HFFc6 (cell line): Measurements from ENCODE around the gene DIDO1. TPM values are rescaled to one million over a fixed set of nuclear protein-coding genes. Genes with fewer than 3 reads are reported as not detected.

Experiments used
- DNase-seq: peaks from one replicate; pipeline ENCODE4 v3.0.0-alpha.2; 2018
- H3K27ac Mint-ChIP-seq: 2 replicates; pipeline ENCODE4 v1.8.0; 2020; ENCODE audit warnings: mild to moderate bottlenecking, mixed read lengths
- H3K27me3 Mint-ChIP-seq: 2 replicates; pipeline ENCODE4 v1.8.0; 2021; ENCODE audit warnings: mild to moderate bottlenecking, moderate library complexity, mixed read lengths; ENCODE audit not compliant: insufficient read depth
- H3K36me3 Mint-ChIP-seq: 2 replicates; pipeline ENCODE4 v1.8.0; 2021; ENCODE audit warnings: low read depth, mixed read lengths
- H3K4me1 Mint-ChIP-seq: 2 replicates; pipeline ENCODE4 v1.8.0; 2020; ENCODE audit warnings: low read depth, mixed read lengths
- H3K4me3 Mint-ChIP-seq: 2 replicates; pipeline ENCODE4 v1.8.0; 2020; ENCODE audit warnings: mild to moderate bottlenecking, moderate library complexity, mixed read lengths
- H3K9me3 Mint-ChIP-seq: 2 replicates; pipeline ENCODE4 v1.8.0; 2020; ENCODE audit warnings: mild to moderate bottlenecking, mixed read lengths
- CTCF ChIP-seq: fragments of 200-600 bp; sonication (generic); IDR thresholded peaks from 2 replicates; pipeline ENCODE4 v1.5.0; 2021; ENCODE audit warnings: antibody characterized with exemption, mild to moderate bottlenecking
- total RNA-seq, 6 experiments: library from RNA; stranded (reverse); fragmentation: NEBNext Ultra II Directional; extraction: Animal tissue kit (Norgen Biotek cat#: 25700); gene quantifications; 2 replicates in 1 of 6; 3 replicates in 5 of 6; pipeline ENCODE4 v1.2.3, GENCODE V29; 2021

Gene DIDO1
- total RNA-seq, 6 experiments from 2014 or later, result 31.9 to 36.1 (median 34.8) TPM

- TF ChIP-seq CTCF, result no peak
Measured at GRCh38 chr20:62959998-62960436, 33.7 kb upstream of the DIDO1 start.

GRCh38 chr20:62959101-62959971 lies 33.0 kb upstream of the DIDO1 start:
- TF ChIP-seq CTCF, result no peak
- Mint-ChIP-seq H3K27ac (no peak overlapping the region), H3K4me1 (peaks cover 2% of the 10 kb centered on the region; the same call in 1 of the 2 replicates), H3K27me3 (peaks cover 4% of the 10 kb centered on the region), H3K36me3 (no peaks in the 10 kb centered on the region), H3K4me3 (no peak overlapping the region), H3K9me3 (no peaks in the 10 kb centered on the region)
- DNase-seq, result no peak

More at GRCh38 chr20:62959998-62960436, 33.7 kb upstream of the DIDO1 start:
- no peaks in the 10 kb centered on the region for H3K36me3 Mint-ChIP-seq
- no peak overlapping the region for H3K4me3 Mint-ChIP-seq
- H3K27me3 Mint-ChIP-seq, result peaks cover 6% of the 10 kb centered on the region
- no peak for DNase-seq
- no peaks in the 10 kb centered on the region for H3K4me1 Mint-ChIP-seq
- H3K27ac Mint-ChIP-seq, result no peak overlapping the region
- H3K9me3 Mint-ChIP-seq, result no peaks in the 10 kb centered on the region

- Mint-ChIP-seq H3K4me3 (no peak overlapping the region), H3K27me3 (peaks cover 1% of the 10 kb centered on the region), H3K27ac (no peak overlapping the region), H3K4me1 (peaks cover 9% of the 10 kb centered on the region), H3K36me3 (no peaks in the 10 kb centered on the region), H3K9me3 (no peaks in the 10 kb centered on the region)
- DNase-seq, result no peak
- TF ChIP-seq CTCF, result no peak
Measured at GRCh38 chr20:62958388-62959100, 32.2 kb upstream of the DIDO1 start.

GRCh38 chr20:62957136-62958117 lies 31.1 kb upstream of the DIDO1 start:
- DNase-seq, result no peak
- no peak overlapping the region for H3K27ac Mint-ChIP-seq
- H3K4me3 Mint-ChIP-seq, result no peak overlapping the region
- H3K9me3 Mint-ChIP-seq, result no peaks in the 10 kb centered on the region
- H3K27me3 Mint-ChIP-seq, result no peaks in the 10 kb centered on the region; the same call in 1 of the 2 replicates
- no peaks in the 10 kb centered on the region for H3K36me3 Mint-ChIP-seq
- H3K4me1 Mint-ChIP-seq, result peaks cover 9% of the 10 kb centered on the region
- no peak for TF ChIP-seq CTCF
